GM18858 (cell line): ENCODE measurements around the gene KIF18B.

Experiments used
- ATAC-seq: cut with Tn5 transposase; IDR thresholded peaks from one replicate; pipeline ENCODE4 v1.9.1; 2021; ENCODE audit not compliant: unreplicated experiment

KIF18B gene

DNA sequence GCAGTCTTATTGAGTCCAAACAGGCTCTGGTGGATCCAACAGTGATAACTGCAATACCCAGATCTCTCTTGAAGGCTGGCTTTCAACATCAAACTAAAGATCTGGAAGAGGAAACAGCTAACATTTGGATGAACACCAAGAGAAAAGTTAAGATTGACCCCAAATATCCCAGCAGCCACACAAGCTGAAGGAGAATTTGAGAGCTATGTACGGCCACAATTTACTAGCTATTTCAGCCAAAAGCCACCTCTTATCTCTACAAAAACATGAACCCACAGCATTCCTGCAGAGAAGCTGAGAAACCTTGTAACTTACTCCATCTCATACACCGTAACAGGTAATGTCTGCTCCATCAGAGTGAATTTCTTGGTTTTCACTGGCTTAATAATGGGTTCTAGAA lies 62.6 kb downstream of the KIF18B start:
- no peak for ATAC-seq

DNA sequence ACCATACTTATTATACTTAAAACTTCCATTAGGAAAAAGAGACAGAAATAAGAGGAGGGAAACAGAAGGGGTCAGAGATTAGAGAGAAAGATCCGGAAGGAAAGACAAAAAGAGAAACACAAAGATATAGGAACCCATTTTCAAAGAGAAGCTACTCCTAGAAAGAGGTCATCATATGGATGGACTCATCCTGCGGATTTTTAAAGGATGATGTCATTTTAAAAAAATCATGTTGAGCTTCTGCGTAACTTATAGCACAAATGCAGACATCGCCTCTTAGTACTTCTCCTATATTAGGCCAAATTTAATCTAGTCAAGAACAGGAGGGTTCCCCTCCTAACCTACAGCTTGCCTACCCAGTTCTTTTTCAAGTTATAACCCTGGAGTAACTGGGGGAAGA lies 66.4 kb downstream of the KIF18B start:
- no peak for ATAC-seq

DNA sequence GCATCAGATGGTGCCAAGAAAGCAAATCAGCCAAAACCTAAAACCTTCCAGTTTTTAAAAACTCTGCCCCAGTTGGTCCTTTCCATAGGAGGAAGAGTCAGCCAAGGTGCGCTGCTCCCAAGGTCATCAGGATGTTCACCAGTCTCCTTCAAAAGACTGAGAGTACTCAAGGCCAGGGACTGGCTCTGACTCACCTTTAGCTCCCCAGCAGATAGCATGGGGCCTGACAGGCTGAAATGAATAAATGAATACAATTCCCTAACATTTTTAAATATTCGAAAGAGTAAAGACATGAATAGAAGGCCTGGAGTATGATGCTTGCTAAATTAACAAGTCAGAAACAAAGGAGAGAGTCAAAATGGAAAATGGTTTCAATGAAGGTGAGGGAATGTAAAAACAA lies 67.5 kb downstream of the KIF18B start:
- no peak for ATAC-seq

DNA sequence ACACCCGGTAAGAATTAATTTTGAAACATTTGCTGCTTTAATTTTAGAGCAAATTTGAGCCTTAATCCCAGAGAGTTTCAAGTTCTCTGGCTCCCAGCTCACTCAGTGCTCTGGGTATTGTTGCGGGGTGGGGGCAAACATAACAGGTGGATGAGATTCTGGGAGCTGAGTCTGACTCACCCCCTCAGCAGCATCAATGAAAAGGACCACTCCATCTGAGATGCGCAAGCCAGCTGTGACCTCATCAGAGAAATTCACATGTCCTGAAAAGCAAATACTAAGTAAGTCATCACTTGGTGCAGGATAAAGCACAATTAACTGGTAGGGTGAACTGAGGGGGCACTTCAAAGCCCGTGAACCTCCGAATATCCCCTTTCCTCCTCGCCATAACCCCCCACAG lies 68.2 kb downstream of the KIF18B start:
- ATAC-seq = no peak

DNA sequence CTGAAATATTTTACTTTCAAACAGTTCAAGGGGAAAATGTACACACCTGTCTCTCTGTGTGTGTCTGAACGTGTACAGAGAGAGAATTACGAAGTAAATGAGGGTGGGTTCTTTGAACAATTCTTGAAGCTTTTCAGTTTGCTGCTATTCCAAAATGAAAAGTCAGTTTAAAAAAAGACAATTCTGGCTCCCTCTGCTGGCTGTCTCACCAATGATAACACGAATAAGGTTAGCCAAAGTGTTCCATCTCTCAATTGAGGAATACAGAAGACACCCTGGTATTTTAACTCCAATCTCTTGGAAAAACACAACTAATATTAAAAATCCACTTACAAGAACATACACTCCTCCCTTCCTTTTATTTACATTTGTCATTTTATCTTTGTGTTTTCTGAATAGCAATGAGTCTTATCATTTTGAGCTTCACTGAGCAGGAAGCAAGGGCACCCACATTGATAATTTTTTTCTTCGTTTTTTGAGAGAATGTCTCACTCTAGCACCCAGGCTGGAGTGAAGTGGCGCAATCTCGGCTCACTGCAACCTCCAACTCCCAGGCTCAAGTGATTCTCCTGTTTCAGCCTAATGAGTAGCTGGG lies 68.8 kb downstream of the KIF18B start:
- no peak for ATAC-seq

DNA sequence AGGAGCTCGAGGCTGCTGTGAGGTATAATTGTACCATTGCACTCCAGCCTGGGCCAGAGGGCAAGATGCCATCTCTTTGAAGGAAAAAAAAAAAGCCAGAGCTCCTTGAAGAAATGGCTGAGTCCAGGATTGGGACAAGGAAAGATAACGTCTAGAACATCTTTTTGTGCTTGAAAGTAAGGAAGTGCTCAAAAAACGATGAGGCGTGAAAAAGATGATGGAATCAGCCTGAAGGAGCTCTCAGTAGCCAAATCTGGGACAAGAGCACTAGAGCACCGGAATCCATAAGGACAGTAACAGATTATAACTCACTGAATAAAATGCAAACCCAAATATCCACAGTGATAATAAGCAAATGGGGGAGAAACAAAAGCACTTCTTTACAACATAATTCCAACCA lies 70.5 kb downstream of the KIF18B start:
- ATAC-seq = no peak

DNA sequence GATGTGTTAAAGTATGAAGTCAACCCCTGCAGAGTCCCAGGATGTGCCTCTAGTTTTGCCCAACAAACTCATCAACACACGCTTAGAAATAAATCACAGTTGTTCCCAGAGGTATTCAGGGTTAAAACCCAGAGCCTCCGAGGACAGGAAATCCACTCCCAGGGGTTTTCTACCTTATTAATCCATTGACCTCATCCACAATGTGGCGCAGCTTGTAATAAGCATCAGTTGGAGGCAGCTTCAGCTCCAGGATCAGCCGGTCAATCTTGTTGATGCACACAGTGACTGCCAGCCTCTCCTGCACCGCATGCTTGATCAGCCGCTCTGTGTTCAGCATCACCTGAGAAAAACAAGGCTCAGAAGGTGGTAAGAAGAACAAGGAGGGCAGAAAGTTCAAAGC lies 71.8 kb downstream of the KIF18B start:
- no peak for ATAC-seq
